K562 (cell line): Measurements from ENCODE around the gene IGF1R.

Experiments used
- CEBPG ChIP-seq, 3 experiments: fragments of 200-800 bp in 1 of 3; sonication (Bioruptor generic) in 1 of 3; sonication (generic) in 1 of 3; formaldehyde crosslinking in 1 of 3; IDR thresholded peaks in 2 of 3; conservative IDR thresholded peaks in 1 of 3; 2 replicates each; pipeline versions ENCODE4 v1.6.1 to v1.8.0; 2016 to 2022; ENCODE audit warnings: missing compliant biosample characterization in 2 of 3, missing genetic modification characterization in 2 of 3, mild to moderate bottlenecking in 1 of 3, missing genetic modification reagents in 1 of 3
- EZH2 ChIP-seq: IDR thresholded peaks from 2 replicates; pipeline ENCODE4 v1.6.1; 2012; ENCODE audit warnings: low read depth, mild to moderate bottlenecking, inconsistent platforms, low read length, borderline replicate concordance
- FOS ChIP-seq: IDR thresholded peaks from 3 replicates; pipeline ENCODE4 v1.6.1; 2011; ENCODE audit not compliant: insufficient read length; ENCODE audit errors: extremely low read depth
- HNRNPLL ChIP-seq: fragments of 200-400 bp; formaldehyde crosslinking; IDR thresholded peaks from 2 replicates; pipeline ENCODE4 v1.6.1; 2017; ENCODE audit warnings: low read length, low read depth, mild to moderate bottlenecking; ENCODE audit not compliant: poor library complexity, severe bottlenecking
- JUN ChIP-seq, 2 experiments: sonication (generic) in 1 of 2; formaldehyde crosslinking in 1 of 2; IDR thresholded peaks; 2 replicates each; pipeline versions ENCODE4 v1.6.1 to v1.8.0; 2012 to 2022; ENCODE audit warnings: borderline replicate concordance in 2 of 2, mild to moderate bottlenecking in 2 of 2, improper control_type of control experiment in 1 of 2, low read depth in 1 of 2, low read length in 1 of 2, missing genetic modification reagents in 1 of 2

- TF ChIP-seq CEBPG (CRISPR knock-in tag; IDR thresholded peaks at IDR 0.05): no peak
- no peak for TF ChIP-seq CEBPG (tag; conservative IDR thresholded peaks at IDR 0.05 in 1 of 2, IDR thresholded peaks at IDR 0.05 in 1 of 2)
- TF ChIP-seq HNRNPLL: no peak
- no peak for TF ChIP-seq EZH2
- TF ChIP-seq FOS: no peak
- no peak for TF ChIP-seq JUN (IDR thresholded peaks at IDR 0.05; ENCODE audit: borderline replicate concordance, low read depth, low read length)
- no peak for TF ChIP-seq JUN (CRISPR knock-in tag; IDR thresholded peaks at IDR 0.05; ENCODE audit: borderline replicate concordance)
Measured at GRCh38 chr15:98724048-98724447, 75.7 kb downstream of the IGF1R start.
